HFF-Myc (cell line): ENCODE data around the gene KIF26A.

Source experiments
- DNase-seq: peaks from one replicate; pipeline ENCODE4 v3.0.0-alpha.2; 2011; ENCODE audit warnings: low read depth; ENCODE audit errors: extremely low read depth
- H3K4me3 ChIP-seq: replicated peaks from 2 replicates; pipeline ENCODE4 v1.5.1; 2011; ENCODE audit warnings: low read depth, mild to moderate bottlenecking, control low read depth, low read length
- TF ChIP-seq, protein P1 (sequence below): IDR thresholded peaks from 2 replicates; pipeline ENCODE4 v1.5.1; 2012; ENCODE audit warnings: mild to moderate bottlenecking, low read depth, low read length, control low read depth; ENCODE audit errors: missing control alignments

KIF26A gene

GRCh38 chr14:104180561-104181165 lies 42.3 kb downstream of the KIF26A start:
- TF ChIP-seq, protein P1, sequence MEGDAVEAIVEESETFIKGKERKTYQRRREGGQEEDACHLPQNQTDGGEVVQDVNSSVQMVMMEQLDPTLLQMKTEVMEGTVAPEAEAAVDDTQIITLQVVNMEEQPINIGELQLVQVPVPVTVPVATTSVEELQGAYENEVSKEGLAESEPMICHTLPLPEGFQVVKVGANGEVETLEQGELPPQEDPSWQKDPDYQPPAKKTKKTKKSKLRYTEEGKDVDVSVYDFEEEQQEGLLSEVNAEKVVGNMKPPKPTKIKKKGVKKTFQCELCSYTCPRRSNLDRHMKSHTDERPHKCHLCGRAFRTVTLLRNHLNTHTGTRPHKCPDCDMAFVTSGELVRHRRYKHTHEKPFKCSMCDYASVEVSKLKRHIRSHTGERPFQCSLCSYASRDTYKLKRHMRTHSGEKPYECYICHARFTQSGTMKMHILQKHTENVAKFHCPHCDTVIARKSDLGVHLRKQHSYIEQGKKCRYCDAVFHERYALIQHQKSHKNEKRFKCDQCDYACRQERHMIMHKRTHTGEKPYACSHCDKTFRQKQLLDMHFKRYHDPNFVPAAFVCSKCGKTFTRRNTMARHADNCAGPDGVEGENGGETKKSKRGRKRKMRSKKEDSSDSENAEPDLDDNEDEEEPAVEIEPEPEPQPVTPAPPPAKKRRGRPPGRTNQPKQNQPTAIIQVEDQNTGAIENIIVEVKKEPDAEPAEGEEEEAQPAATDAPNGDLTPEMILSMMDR: no peak

GRCh38 chr14:104181761-104182530 lies 43.6 kb downstream of the KIF26A start:
- TF ChIP-seq, protein P1: no peak
- no peak overlapping the region for H3K4me3 ChIP-seq
- no peak for DNase-seq

More at GRCh38 chr14:104180561-104181165, 42.3 kb downstream of the KIF26A start:
- H3K4me3 ChIP-seq: no peak overlapping the region
- DNase-seq: no peak

- TF ChIP-seq, protein P1: no peak
- no peak overlapping the region for H3K4me3 ChIP-seq
- DNase-seq: no peak
These were observed 44.6 kb downstream of the KIF26A start for GRCh38 chr14:104182857-104183425.

DNA sequence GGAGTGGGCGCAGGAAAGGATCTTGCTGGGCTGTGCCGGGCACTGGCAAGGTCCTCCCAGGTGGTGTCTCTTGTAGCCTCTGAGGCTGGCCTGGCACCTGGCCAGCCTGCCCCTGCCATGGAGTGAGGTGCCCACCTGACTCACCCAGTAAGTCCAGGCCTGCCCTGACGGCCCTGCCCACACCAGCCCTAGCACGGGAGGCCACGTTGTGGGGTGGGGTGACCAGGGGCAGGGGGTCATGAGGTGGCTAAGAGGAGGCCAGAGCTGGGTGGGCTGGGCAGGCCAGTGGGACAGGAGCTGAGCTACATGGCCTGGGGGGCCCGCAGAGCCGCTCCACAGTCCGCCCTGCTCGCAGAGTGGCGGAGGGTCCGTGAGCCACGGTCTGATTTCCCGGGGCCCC lies 45.4 kb downstream of the KIF26A start:
- TF ChIP-seq, protein P1: no peak
- DNase-seq: no peak
- H3K4me3 ChIP-seq: no peak overlapping the region

- TF ChIP-seq, protein P1: no peak
- DNase-seq: no peak
- H3K4me3 ChIP-seq: no peak overlapping the region
These were observed 46.1 kb downstream of the KIF26A start for GRCh38 chr14:104184506-104184905.

GRCh38 chr14:104184911-104185499 lies 46.6 kb downstream of the KIF26A start:
- DNase-seq: no peak
- H3K4me3 ChIP-seq: no peak overlapping the region
- TF ChIP-seq, protein P1: no peak
